HG02610 (cell line): ENCODE data around the gene SH2D2A.

Experiments used
- ATAC-seq: cut with Tn5 transposase; IDR thresholded peaks from one replicate; pipeline ENCODE4 v1.9.1; 2021; ENCODE audit warnings: mild to moderate bottlenecking, moderate library complexity; ENCODE audit not compliant: unreplicated experiment

Gene SH2D2A

GRCh38 chr1:156805766-156806511 lies 10.7 kb downstream of the SH2D2A start:
- ATAC-seq = no peak

GRCh38 chr1:156804572-156805243 lies 11.9 kb downstream of the SH2D2A start:
- ATAC-seq = no peak

GRCh38 chr1:156804026-156804425 lies 12.6 kb downstream of the SH2D2A start:
- ATAC-seq = no peak

GRCh38 chr1:156803086-156803851 lies 13.4 kb downstream of the SH2D2A start:
- ATAC-seq = no peak

GRCh38 chr1:156802421-156802935 lies 14.2 kb downstream of the SH2D2A start:
- no peak for ATAC-seq

GRCh38 chr1:156801409-156802121 lies 15.1 kb downstream of the SH2D2A start:
- ATAC-seq = no peak

- ATAC-seq = no peak
Measured at GRCh38 chr1:156797212-156797871, 19.3 kb downstream of the SH2D2A start.

GRCh38 chr1:156796340-156797097 lies 20.1 kb downstream of the SH2D2A start:
- ATAC-seq = no peak

GRCh38 chr1:156795787-156796186 lies 20.9 kb downstream of the SH2D2A start:
- ATAC-seq = no peak

- no peak for ATAC-seq
Measured at GRCh38 chr1:156795374-156795733, 21.3 kb downstream of the SH2D2A start.

GRCh38 chr1:156794506-156795373 lies 21.9 kb downstream of the SH2D2A start:
- no peak for ATAC-seq

GRCh38 chr1:156789621-156790318 lies 26.9 kb downstream of the SH2D2A start:
- no peak for ATAC-seq

GRCh38 chr1:156788136-156788535 lies 28.5 kb downstream of the SH2D2A start:
- no peak for ATAC-seq

GRCh38 chr1:156786640-156787039 lies 30.0 kb downstream of the SH2D2A start:
- ATAC-seq = no peak

- ATAC-seq = no peak
Measured at GRCh38 chr1:156785458-156785857, 31.2 kb downstream of the SH2D2A start.

GRCh38 chr1:156781585-156782186 lies 35.0 kb downstream of the SH2D2A start:
- no peak for ATAC-seq

- no peak for ATAC-seq
Measured at GRCh38 chr1:156777573-156777972, 39.1 kb downstream of the SH2D2A start.

- no peak for ATAC-seq
Measured at GRCh38 chr1:156776942-156777341, 39.7 kb downstream of the SH2D2A start.
